HTERT RPE-1 (cell line): Measurements from ENCODE around the gene MMP27.
"Not testable (repeated sequence)": the region's sequence is repeated elsewhere in the genome, so short reads cannot be mapped to it uniquely, and the experiment has no call there.

ENCODE experiments used
- in situ Hi-C: fragments of 300-500 bp; cut with MboI; formaldehyde crosslinking; loops from 4 replicates; pipeline ENCODE4 v1.14.3; 2020; ENCODE audit warnings: low sequenced_read_pairs

Gene MMP27, protein sequence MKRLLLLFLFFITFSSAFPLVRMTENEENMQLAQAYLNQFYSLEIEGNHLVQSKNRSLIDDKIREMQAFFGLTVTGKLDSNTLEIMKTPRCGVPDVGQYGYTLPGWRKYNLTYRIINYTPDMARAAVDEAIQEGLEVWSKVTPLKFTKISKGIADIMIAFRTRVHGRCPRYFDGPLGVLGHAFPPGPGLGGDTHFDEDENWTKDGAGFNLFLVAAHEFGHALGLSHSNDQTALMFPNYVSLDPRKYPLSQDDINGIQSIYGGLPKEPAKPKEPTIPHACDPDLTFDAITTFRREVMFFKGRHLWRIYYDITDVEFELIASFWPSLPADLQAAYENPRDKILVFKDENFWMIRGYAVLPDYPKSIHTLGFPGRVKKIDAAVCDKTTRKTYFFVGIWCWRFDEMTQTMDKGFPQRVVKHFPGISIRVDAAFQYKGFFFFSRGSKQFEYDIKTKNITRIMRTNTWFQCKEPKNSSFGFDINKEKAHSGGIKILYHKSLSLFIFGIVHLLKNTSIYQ

DNA sequence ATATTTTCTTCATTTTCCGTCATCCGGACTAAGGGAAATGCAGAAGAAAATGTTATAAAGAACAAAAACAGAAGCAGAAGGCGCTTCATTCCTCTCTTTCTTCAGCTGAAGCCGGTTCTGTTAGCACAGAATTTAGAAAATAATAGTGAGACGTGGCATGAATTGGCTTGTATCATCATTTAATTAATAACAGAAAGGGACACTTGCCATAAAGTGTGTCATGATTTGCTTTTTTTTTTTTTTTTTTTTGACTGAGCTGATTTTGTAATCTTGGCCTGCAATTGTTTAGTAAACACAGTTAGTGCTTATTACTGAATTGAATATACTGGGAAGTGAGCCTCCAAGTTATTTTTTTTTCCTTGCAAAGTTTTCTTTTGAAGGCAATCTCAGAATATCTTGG is at the start of gene MMP27:
Gene MMP27 (minus strand): TSS at position 144 of the 400 bp plus-strand sequence. CDS start 55 bp downstream, at position 89.
- in situ Hi-C loops, result no loop called here

DNA sequence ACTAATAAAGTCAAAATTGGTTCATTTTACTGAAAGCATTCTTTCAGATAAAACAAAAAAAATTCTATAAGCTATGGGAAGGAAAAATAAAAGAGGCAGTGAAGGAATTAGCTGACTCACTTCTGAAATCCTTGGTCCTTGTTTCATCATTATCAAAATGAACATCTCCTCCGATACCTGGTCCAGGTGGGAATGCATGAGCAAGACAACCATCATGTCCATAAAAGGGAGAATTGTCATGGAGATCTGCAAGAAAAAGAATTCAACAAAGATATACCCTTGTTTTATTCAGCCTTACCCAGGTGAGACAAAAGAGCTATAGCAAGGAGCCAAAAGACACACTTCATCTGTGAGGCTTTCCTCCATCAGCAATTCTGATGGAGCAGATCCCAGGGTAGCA is 47.7 kb upstream of the MMP27 start:
- in situ Hi-C loops, result no loop called here

DNA sequence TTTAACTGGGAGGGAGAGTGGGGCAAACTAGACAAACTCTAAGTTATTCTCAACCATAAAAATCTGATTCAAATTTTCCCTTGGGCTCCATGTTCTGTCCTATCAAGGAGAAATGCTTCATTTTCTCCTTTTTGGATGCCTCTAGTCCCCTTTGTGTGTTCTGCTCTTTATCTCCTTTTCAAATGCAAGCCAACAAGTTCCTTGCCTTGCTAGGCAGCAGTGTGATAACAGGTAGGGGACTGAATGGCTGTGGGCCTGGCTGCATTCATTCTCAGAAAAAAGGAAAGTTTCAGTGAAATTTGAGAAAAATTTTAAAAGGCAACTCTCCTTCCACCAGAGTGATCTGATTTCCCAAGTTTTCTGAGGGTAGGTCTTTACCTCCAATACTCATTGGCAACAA is 46.1 kb upstream of the MMP27 start:
- in situ Hi-C loops, result no loop called here

- in situ Hi-C loops, result no loop called here
Observed at GRCh38 chr11:102749101-102749722, 43.6 kb upstream of the MMP27 start.

DNA sequence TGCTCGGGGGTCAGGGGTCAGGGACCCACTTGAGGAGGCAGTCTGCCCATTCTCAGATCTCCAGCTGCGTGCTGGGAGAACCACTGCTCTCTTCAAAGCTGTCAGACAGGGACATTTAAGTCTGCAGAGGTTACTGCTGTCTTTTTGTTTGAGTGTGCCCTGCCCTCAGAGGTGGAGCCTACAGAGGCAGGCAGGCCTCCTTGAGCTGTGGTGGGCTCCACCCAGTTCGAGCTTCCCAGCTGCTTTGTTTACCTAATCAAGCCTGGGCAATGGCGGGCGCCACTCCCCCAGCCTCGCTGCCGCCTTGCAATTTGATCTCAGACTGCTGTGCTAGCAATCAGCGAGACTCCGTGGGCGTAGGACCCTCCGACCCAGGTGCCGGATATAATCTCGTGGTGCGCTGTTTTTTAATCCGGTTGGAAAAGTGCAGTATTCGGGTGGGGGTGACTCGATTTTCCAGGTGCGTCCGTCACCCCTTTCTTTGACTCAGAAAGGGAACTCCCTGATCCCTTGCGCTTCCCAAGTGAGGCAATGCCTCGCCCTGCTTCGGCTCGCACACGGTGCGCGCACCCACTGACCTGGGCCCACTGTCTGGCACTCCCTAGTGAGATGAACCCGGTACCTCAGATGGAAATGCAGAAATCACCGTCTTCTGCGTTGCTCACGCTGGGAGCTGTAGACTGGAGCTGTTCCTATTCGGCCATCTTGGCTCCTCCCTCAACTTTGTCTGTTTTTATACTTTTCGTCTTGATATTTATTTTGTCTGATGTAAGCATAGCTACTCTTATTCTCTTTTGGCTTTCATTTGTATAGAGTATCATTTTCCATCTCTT is 41.4 kb upstream of the MMP27 start:
- in situ Hi-C loops, result not testable (repeated sequence)

- in situ Hi-C loops, result no loop called here
Observed at GRCh38 chr11:102734650-102735049, 29.1 kb upstream of the MMP27 start.

DNA sequence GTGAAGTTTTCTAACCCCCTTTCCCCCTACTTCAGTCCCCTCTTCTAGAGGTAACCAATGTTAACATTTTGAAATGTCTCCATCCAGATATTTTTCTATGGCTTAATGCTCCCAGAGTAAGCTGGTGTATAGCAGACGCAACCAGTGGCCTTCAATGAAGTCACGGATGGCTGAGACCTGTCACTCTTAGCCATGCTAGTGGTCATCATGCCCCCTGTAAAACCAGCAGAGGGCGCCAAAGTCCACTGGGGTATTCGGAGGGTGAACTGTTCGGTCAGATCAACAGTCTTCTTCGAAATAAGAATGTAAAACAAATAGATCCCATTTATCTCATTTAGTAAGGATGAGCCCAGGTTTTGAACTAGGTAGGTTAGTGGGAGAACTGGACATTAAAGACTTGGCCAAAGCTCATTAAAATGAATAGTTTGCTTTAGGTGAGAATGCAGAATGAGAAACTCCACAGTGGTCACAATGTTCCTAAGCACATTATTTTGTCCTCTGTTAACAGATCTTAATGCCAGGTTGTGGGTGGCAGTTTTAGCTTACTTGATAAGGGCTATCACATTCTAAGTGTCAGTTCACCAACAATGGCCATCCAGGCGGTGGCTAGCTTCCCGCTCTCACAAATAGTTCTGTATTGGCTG is 27.8 kb upstream of the MMP27 start:
- in situ Hi-C loops, result no loop called here

GRCh38 chr11:102730944-102731343 is 25.4 kb upstream of the MMP27 start:
- in situ Hi-C loops, result not testable (repeated sequence)

DNA sequence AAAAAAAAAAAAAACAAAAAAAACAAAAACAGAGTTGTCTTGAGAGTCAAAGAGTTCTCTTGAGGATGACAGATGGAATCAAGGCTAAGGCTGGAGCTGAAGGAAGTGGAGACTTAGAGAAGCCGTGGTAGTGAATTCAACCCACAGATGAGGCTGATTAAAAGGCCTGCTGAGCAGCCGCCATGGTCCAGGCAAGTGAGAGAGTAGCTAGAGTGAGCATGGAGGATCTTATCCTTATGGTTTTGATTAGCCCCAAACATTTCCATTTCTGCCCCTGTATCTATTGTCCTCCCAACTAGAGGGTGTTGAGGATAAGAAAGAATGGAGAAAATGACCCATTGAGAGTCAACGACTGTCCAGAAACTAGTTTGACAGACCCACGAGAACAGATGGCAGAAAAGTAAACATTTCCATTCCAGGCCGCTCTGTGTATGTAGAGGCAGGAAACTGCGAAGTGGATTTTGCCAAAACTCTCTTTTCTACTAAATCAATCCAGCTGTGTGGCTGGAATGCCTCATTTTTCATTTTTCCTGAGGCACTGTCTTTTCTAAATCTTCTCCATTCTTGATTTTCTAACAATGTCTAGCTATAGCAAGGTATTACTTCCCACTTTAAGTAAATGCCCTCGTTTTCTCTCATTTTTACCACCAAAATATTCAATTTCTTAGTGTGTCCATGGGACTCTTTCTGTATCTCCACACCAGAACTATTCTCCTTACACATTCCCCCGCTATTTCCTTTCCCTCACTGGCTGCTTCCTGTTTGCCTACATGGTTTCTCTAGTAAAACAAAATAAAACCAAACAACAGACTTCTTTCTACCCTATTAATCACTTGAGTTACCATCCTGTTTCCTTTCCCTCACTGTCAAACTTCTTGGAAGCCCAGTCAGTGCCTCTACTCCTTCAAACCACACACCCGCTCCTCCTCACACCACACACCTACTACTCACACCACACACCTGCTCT is 24.6 kb upstream of the MMP27 start:
- in situ Hi-C loops, result no loop called here

DNA sequence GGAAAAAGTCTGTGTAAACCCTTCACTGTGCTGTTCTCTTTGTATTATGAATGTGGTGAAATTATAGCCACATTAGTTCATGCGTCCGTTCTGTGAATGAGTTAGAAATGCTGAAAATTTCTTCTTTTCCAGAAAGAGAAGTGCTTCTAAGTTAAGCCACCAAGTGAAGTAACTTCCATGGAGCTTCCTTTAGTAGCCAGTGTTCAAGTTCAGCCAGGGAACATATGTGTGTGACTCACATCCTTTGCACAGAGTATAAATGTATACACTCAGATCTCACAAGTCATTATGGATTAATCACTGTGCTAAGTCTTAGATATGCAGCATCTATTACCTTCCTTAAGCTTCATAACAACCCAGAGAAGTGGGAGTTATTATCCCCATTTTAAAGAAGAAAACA is 22.3 kb upstream of the MMP27 start:
- in situ Hi-C loops, result no loop called here

- in situ Hi-C loops, result no loop called here
Observed at GRCh38 chr11:102724904-102725500, 19.4 kb upstream of the MMP27 start, which contains the start of gene MMP8. TSS of gene MMP8 (minus strand) at chr11:102724954. CDS start at chr11:102724855, 99 bp downstream.

GRCh38 chr11:102722821-102723220 is 17.3 kb upstream of the MMP27 start:
- in situ Hi-C loops, result no loop called here

DNA sequence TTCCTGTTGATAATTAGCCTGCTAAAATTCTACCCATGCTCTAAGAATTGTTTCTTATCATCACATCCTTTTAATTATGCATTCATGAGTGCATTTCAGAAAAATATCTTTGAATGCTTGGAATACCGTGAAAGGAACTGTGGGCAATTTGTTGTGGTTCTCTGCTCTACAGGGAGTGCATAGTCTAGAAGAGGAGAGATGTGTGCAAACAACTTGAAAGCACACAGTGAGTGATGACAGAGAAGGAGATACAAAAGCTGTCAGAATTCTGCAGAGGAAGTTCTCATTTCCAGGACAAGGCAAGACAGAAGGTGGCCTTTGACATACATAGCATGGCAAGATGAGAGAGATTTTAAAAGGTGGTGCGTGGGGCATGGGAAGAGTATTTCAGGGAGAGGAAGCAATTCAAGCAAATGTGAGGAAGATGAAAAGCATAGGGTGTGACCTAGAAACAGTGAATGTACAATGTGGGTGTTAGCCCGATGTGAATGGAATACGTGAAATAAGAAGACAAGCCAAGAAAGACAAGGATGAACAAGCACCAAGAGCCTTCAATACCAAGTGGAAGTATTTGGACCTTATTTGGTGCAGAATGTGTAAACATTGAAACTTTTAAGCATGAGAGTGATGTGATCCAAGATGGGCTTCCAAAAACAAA is 14.2 kb upstream of the MMP27 start:
- in situ Hi-C loops, result no loop called here

DNA sequence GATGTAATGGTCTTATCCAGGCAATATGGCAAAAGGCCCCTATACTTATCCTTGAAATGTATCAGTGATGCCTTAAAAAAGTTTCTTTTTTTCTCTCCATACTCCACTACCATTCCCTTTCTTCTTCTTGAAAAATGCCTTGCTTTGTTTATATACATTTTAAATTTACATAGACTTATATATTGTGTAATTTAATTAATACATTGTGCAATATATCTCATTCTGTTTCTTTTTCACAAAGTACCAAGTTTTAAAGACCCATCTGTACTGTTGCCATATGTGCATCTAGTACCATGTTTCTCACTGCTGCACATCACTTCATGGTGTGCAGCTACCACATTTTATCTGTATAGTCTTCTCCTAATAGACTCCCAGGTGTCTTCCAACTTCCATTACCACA is 11.7 kb upstream of the MMP27 start:
- in situ Hi-C loops, result no loop called here

DNA sequence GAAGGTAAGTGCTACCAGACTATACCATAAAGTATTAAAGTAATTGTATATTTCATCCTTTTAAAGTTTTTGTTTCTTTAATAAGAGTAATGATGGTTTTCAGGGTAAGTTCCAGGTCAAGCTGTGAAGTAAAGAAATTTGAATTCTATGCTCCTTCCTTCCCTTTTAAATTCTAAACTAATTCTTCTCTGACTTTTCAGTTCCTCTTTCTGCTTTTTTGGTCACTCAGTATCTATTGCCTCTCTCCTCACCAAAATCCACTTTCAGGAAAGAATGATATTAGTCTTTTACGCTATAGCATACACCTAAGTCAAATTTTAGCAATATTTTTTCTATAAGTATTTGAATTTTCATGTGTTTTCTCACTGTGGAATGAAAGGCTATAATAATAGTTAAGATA is 11.0 kb upstream of the MMP27 start:
- in situ Hi-C loops, result no loop called here

DNA sequence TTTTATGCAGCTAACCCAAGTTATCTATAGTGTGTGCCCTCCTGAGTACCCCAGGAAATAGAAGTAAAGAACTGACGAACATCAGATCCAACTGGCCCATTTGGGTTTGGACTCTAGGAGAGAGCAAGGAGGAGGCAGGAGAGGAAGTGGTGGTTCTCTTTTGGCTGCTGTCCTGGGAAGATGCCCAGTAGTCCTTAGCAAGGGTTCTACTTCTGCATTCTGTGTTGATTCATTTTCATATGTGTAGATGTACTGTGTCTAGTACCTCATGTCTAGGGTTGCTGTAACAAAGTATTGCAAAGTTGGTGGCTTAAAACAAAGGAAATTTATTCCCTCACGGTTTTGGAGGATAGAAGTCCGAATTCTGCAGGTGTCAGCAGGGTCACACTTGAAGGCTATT is 6.6 kb upstream of the MMP27 start:
- in situ Hi-C loops, result no loop called here

- in situ Hi-C loops, result no loop called here
Observed at GRCh38 chr11:102709201-102709945, 3.8 kb upstream of the MMP27 start.

- in situ Hi-C loops, result no loop called here
Observed at GRCh38 chr11:102708654-102709053, 3.1 kb upstream of the MMP27 start.
